Kidney epithelial cell (primary cell): Measurements from ENCODE around the gene MUC12. TPM values are rescaled to one million over a fixed set of nuclear protein-coding genes. Genes with fewer than 3 reads are reported as not detected.
"Not testable (repeated sequence)": the region's sequence is repeated elsewhere in the genome, so short reads cannot be mapped to it uniquely, and the experiment has no call there.

Experiments used
- DNase-seq: peaks from one replicate; pipeline ENCODE4 v3.0.0-alpha.2; 2010; ENCODE audit warnings: low read depth
- H3K27me3 ChIP-seq: 2 replicates; pipeline ENCODE4 v1.6.0; 2011; ENCODE audit warnings: low read length; ENCODE audit not compliant: control insufficient read depth, insufficient read depth
- H3K36me3 ChIP-seq: 2 replicates; pipeline ENCODE4 v1.5.1; 2011; ENCODE audit warnings: low read length; ENCODE audit not compliant: control insufficient read depth, insufficient read depth
- H3K4me3 ChIP-seq: 2 replicates; pipeline ENCODE4 v1.5.1; 2011; ENCODE audit warnings: low read depth, mild to moderate bottlenecking, control low read depth, low read length
- total RNA-seq: library from RNA; depleted of rRNA; stranded (reverse); fragments of >200 nt; gene quantifications from 2 replicates; pipeline ENCODE4 v1.2.3, GENCODE V29; 2015
- TF ChIP-seq, protein P1 (sequence below): IDR thresholded peaks from 2 replicates; pipeline ENCODE4 v1.5.1; 2011; ENCODE audit warnings: mild to moderate bottlenecking, moderate library complexity, low read length, control low read depth, inconsistent platforms; ENCODE audit not compliant: insufficient read depth, poor library complexity, severe bottlenecking

The MUC12 gene
- total RNA-seq, 1 donor from 2014 or later, result 4.2 TPM

DNA sequence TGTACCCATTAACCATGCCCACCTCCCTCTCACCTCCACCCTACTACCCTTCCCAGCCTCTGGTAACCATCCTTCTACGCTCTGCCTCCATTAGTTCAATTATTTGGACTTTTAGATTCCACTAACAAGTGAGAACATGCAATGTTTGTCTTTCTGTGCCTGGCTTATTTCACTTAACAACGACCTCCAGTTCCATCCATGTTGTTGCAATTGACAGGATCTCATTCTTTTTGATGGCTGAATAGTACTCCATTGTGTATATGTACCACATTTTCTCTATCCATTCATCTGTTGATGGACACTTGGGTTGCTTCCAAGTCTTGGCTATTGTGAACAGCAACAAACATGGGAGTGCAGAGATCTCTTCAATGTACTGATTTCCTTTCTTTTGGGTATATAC lies 38.0 kb downstream of the MUC12 start:
- H3K36me3 ChIP-seq, H3K27me3 ChIP-seq, H3K4me3 ChIP-seq, DNase-seq: not testable (repeated sequence)

DNA sequence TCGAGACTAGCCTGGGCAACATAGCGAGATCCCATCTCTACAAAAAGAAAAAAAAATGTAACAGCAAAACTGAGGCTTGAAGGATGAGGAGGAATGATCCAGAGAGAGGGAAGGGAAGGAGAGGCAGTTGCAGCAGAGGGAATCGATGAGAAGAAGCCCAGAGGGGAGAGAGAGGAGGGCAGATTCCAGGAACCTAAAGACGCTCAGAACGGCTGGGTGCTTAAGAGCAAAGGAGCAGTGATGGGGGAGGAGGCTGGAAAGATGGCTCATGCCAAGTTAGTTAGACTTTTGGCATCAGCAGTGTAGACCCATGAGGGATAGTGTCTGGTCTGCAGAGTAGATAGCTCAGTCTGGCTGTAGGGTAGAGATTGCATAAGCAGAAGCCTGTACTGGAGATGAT lies 40.3 kb downstream of the MUC12 start:
- no peak for DNase-seq
- TF ChIP-seq, protein P1, sequence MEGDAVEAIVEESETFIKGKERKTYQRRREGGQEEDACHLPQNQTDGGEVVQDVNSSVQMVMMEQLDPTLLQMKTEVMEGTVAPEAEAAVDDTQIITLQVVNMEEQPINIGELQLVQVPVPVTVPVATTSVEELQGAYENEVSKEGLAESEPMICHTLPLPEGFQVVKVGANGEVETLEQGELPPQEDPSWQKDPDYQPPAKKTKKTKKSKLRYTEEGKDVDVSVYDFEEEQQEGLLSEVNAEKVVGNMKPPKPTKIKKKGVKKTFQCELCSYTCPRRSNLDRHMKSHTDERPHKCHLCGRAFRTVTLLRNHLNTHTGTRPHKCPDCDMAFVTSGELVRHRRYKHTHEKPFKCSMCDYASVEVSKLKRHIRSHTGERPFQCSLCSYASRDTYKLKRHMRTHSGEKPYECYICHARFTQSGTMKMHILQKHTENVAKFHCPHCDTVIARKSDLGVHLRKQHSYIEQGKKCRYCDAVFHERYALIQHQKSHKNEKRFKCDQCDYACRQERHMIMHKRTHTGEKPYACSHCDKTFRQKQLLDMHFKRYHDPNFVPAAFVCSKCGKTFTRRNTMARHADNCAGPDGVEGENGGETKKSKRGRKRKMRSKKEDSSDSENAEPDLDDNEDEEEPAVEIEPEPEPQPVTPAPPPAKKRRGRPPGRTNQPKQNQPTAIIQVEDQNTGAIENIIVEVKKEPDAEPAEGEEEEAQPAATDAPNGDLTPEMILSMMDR, result no peak
- H3K27me3 ChIP-seq, result no peaks in the 10 kb centered on the region
- H3K36me3 ChIP-seq, result no peaks in the 10 kb centered on the region
- H3K4me3 ChIP-seq, result no peak overlapping the region

DNA sequence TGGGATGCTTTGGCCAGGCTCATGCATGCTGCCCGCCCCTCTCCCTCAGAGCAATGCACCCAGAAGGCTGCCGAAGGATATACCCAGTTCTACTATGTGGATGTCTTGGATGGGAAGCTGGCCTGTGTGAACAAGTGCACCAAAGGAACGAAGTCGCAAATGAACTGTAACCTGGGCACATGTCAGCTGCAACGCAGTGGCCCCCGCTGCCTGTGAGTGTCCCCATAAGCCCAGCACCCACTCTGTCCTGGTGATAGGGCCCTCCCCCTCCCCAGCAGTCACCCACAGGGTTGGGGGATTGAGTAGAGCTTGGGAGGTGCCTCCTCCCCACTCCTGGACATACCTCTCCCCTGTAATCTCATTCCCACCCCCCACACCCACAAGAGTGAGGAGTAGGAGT lies 43.6 kb downstream of the MUC12 start:
- Histone ChIP-seq H3K27me3 (no peaks in the 10 kb centered on the region), H3K4me3 (no peak overlapping the region), H3K36me3 (no peaks in the 10 kb centered on the region)
- TF ChIP-seq, protein P1, result no peak
- DNase-seq, result no peak

DNA sequence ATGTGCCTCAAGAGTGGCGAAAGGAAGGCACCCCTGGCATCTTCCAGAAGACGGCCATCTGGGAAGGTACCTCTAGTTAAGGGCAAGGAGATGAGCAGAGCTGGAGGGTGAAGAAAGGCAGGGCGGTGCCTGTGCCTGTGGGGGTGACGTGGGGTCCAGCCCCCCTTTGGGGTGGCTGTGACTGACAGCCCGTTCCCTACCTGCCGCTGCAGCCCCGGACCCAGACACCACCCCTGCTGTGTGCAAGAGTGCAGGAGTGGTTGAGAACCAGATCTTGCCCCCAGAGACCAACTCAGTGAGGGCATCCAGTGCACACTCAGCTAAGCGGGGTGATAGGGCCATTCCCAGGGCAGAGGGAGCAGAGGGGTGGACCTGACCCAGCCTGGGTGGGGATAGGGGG lies 46.3 kb downstream of the MUC12 start:
- DNase-seq, result no peak
- TF ChIP-seq, protein P1, result no peak
- Histone ChIP-seq H3K36me3 (no peaks in the 10 kb centered on the region), H3K27me3 (peaks cover 1% of the 10 kb centered on the region), H3K4me3 (no peak overlapping the region)

DNA sequence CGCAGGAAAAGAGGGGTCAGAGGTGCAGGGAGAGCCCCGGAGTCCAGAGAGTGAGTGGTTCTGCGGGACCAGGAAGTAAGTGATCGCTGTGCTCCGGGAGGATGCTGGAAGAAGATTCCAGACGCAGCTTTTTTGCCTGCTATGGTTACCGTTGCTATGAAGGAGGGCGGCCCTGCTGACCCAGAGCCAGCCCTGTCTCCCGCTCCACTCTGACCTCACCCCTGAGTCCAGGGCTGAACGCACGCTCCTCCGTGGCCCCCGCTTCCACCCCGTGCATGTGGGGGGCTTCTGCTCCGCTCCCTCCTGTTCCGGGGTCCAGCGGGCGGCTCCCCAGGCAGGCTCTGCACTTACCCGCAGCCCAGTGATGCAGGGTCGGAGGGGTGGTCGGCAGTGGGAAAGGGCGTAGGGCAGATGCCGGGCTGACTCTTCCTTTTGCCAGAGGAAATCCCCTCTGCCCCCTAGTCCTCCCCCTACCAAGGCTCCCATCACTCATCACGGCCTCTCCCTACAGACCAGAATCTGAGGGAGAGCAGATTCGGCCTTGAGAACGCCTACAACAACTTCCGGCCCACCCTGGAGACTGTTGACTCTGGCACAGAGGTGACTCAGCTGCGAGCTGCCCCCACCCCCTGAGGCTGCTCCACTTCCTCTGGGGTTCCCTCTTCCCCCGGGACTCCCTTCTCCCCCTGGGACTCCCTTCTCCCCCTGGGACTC lies 47.9 kb downstream of the MUC12 start:
- TF ChIP-seq, protein P1, result no peak
- H3K36me3 ChIP-seq, result no peaks in the 10 kb centered on the region
- DNase-seq, result peak; percentile 58
- peaks cover 4% of the 10 kb centered on the region for H3K27me3 ChIP-seq
- peak overlapping the region; percentile 62 for H3K4me3 ChIP-seq

DNA sequence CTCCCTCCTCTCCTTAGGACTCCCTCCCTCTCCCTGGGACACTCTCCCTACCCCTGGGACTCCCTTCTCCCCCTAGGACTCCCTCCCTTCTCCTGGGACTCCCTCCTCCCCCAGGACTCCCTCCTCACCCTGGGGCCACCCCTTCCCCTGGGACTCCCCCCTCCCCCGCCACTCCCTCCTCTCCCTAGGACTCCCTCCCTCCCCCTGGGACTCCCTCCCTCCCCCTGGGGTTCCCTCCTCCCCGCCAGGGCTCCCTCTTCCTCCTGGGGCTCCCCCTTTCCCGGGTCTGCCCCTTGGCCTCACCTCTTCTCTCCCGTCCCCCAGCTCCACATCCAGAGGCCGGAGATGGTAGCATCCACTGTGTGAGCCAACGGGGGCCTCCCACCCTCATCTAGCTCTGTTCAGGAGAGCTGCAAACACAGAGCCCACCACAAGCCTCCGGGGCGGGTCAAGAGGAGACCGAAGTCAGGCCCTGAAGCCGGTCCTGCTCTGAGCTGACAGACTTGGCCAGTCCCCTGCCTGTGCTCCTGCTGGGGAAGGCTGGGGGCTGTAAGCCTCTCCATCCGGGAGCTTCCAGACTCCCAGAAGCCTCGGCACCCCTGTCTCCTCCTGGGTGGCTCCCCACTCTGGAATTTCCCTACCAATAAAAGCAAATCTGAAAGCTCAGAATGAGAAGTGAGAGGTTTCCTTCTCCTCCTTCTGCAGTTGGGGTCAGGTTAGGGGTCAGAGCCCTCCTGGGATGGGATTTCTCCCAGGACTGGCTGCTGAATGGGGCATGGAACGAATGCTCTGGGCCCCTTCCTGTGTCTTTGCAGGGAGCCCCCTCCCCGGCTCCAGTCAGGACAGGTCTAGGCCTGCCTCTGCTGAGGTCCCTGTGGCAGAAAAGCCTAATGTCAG lies 49.2 kb downstream of the MUC12 start:
- H3K27me3 ChIP-seq, result peaks cover 4% of the 10 kb centered on the region
- TF ChIP-seq, protein P1, result no peak
- H3K4me3 ChIP-seq, result no peak overlapping the region
- no peak for DNase-seq
- H3K36me3 ChIP-seq, result no peaks in the 10 kb centered on the region
